GM12872 (cell line): Measurements from ENCODE around the gene HOXC6.

ENCODE experiments used
- TF ChIP-seq, protein P1 (sequence below): IDR thresholded peaks from 3 replicates; pipeline ENCODE4 v1.5.1; 2011; ENCODE audit warnings: low read depth, mild to moderate bottlenecking, low read length, moderate library complexity; ENCODE audit not compliant: insufficient read depth

HOXC6 gene

DNA sequence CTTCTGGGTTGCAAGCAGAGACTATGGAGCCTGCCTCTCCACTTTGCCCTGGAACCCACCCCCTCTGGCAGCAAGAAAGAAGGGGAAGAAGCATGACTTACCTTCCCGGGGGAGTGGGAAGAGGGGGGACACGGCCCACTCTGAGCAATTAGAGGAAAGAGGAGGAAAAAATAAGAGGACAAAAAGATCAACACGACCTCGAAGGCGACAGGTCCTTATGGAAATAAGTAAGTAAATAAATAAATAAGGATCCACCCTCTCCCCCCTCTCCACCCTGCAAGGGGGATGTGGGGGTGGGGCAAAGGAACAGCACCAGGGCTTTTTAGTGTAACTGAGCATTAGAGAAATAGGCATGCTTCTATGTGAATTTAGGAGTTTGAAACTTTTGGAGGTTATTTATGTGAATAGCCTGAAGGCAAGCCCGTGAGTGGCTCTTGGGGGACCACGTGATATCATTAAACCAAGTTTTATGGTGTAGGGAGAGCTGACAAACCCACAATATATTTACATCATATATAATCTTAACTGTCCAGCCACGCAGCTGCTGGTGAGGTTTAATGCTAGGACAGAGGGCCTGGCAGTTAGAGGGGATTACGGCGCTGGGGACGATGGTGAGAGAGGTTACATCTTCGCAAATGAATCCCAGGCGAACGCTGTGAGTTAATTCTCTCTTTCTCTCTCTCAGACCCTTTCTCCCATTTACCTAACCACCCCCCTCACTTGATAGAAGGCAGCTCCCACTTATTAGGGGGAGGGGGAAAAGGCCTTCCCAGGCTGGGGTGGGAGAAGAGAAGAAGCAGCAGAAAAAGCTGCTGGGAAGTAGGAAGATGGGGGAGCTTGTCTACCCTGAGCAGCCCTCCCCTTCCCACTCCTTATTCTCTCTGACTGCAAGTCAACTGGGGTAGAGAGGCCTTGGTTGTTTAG, 9.4 kb downstream of the HOXC6 start:
- TF ChIP-seq, protein P1, sequence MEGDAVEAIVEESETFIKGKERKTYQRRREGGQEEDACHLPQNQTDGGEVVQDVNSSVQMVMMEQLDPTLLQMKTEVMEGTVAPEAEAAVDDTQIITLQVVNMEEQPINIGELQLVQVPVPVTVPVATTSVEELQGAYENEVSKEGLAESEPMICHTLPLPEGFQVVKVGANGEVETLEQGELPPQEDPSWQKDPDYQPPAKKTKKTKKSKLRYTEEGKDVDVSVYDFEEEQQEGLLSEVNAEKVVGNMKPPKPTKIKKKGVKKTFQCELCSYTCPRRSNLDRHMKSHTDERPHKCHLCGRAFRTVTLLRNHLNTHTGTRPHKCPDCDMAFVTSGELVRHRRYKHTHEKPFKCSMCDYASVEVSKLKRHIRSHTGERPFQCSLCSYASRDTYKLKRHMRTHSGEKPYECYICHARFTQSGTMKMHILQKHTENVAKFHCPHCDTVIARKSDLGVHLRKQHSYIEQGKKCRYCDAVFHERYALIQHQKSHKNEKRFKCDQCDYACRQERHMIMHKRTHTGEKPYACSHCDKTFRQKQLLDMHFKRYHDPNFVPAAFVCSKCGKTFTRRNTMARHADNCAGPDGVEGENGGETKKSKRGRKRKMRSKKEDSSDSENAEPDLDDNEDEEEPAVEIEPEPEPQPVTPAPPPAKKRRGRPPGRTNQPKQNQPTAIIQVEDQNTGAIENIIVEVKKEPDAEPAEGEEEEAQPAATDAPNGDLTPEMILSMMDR, result no peak

DNA sequence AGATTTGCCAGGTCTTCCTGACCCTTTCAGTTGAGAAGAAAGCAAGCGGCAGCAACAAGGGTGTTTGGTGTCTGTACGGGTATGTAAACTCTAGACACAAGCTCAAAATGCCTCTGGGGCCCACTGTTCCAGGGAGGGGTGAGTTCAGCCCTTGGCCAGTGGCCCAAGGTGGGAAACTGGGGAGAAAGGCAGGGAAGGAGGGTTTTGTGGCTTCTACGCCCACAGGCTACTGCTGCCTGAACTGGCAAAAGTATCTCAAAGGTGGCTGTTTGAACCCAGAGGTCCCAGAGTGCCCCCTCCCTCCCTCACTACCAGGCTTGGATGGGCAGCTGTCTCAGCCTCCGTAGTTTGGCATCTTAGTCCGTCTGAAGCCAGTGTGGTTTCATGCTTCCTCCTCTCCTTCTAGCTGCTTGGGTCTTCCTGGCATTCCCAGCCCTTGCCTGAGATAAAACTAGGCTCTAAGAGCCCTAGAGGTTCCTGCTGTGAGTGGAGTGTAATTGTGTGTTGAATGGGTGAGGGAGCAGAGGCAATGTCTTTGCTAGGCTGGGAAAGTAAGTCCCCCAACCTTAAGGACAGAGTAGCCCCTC, 10.1 kb downstream of the HOXC6 start:
- TF ChIP-seq, protein P1, result no peak

DNA sequence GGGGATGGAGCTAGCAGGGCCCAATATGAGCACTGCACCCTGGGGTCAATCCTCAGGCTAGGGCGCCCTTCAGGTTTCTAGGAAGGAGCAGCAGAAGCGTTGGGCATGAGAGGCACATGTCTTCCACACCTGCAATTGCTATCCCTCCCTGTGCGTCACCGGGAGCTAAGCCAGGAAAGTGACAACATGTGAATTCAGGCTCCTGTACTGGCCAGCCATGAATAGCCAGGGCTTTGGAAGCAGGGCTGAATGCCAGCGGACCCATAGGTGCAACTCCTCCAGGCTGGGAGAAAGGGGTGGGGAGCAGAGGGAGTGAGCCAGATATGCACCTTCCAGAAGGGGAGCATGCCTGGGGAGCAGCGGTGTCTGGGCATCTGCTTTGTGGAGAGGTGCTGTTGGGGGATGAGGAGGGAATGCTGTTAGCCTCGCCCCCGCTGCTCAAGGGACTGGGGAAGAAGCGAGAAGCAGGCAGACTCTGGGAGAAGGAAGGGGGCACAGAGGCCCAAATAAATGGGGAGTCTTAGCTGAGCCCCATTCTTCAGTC, 10.7 kb downstream of the HOXC6 start:
- TF ChIP-seq, protein P1, result no peak

DNA sequence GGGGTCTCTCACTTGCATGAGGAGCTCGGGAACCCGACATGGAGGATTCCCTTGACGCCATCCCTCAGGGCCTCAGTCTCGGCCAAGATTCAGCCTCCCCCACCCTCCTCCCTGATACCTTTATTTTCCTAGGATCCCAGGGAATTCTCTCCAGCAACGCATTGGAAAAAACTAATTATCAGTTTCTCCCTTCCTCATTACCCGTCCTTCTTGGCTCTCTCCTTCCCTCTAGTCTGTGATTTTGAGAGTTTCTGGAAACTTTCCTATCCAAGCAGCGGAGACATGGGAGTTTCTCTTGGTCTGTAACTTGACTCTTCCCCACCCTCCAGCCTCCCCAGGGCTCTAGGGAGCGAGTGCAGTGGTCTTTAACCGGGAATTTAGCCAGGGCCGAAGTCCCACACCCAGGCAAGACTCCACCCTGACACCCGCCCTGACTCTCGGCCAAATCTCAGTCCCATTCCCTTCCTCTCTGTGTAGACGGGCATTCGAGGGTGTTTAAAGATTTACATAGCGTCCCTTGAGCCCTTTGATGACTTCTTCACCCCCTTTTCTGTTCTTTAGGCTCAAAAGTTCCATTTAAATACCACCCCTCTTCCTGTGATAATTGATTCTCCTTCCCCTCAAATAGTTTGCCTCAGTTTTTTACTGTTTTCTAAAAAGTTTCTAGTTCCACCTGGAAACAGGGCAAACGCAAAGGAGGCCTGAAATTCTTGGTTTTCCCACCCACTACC, 11.3 kb downstream of the HOXC6 start:
- TF ChIP-seq, protein P1, result no peak

DNA sequence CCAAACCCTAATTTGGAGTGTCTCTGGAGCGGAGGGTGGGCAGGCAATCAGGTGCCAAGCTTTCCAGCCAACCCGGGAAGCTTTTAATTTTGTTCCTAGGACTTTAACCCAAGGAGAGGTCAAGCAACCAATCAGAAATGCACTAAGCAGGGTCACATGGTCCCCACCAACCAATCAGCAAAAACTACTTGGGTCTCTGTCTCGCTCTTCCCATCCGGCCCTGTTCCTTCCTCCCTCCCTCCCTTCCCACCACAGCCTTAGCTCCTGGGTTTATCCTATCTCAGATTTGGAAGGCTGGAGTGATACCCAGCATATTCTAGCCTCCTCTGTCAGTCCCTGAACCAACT, 11.9 kb downstream of the HOXC6 start:
- TF ChIP-seq, protein P1, result no peak

DNA sequence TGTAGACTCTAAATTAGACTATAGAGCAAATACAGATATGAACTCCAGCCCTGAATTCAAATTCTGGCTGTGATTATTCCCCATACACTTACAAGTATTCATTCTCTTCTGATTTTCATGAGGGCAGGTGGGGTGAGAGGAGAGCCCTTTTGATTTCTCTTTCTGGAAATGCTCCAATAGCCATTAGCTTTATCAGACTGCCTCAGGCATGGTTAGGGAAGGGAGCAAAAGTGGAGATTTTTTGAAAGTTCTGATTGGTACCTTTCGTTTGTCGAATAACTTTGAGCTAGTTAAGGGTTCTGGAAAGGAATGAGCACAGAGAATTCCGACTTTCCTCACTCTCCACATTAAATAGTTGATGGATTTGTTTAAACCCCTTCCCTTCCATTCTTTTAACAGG, 12.4 kb downstream of the HOXC6 start:
- TF ChIP-seq, protein P1, result no peak

DNA sequence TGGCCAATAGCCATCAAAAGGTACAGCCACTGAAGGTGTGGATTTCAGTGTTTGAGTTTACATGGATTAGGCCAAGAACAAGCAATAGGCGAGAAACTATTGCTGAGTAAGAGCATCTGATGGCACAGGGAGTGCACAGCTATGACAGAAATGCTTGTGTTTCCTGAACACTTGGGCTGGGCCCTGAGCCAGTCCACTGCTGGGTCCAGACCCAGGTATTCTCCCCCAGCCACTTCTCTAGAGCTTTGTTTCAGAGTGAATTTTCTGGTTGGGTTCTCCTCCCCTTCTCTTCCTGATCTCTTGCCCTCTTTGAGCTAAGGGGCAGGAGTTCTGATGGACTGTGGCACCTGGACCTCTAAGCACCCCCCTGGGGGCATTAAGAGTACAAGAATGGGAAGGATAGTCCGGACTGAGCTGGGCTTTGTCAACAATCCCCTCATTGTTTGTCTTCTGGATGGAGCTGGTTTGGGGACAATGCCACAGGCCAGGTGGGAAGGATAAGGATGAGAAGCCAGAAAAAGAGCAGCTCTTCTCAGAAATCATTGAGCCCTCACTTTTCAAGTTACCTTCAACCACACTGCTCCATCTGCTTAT, 13.0 kb downstream of the HOXC6 start:
- TF ChIP-seq, protein P1, result no peak
